Lung (tissue), 12 donors: Measurements from ENCODE around the gene IER3. TPM values are rescaled to one million over a fixed set of nuclear protein-coding genes. Genes with fewer than 3 reads are reported as not detected.

Experiments used
- ATAC-seq: fragments of 200-7000 bp; cut with Tn5 transposase; one replicate; pipeline ENCODE4 v1.9.1; 2020; ENCODE audit warnings: moderate number of reproducible peaks; ENCODE audit not compliant: insufficient read depth, low FRiP score
- DNase-seq, 3 donors: peaks; one replicate each; pipeline ENCODE4 v3.0.0-alpha.2; 2013 to 2017
- H3K27ac ChIP-seq, 2 donors: one replicate each; pipeline ENCODE4 v1.5.1; 2013; ENCODE audit warnings: mild to moderate bottlenecking in 2 of 2, moderate library complexity in 2 of 2, control low read depth in 1 of 2, inconsistent platforms in 1 of 2, low read depth in 1 of 2, low read length in 1 of 2
- H3K27me3 ChIP-seq, 3 donors: one replicate each; pipeline ENCODE4 v1.5.1; 2013; ENCODE audit warnings: low read length in 2 of 3; ENCODE audit not compliant: control insufficient read depth in 3 of 3, insufficient read depth in 3 of 3
- H3K36me3 ChIP-seq, 4 donors: one replicate each; pipeline ENCODE4 v1.5.1; 2013; ENCODE audit warnings: low read length in 4 of 4, mild to moderate bottlenecking in 1 of 4, moderate library complexity in 1 of 4; ENCODE audit not compliant: control insufficient read depth in 4 of 4, insufficient read depth in 4 of 4
- H3K4me1 ChIP-seq, 5 donors: one replicate each; pipeline ENCODE4 v1.5.1; 2013; ENCODE audit warnings: low read length in 5 of 5, mild to moderate bottlenecking in 2 of 5, moderate library complexity in 1 of 5; ENCODE audit not compliant: control insufficient read depth in 5 of 5, insufficient read depth in 5 of 5
- H3K4me3 ChIP-seq: one replicate; pipeline ENCODE4 v1.5.1; 2013; ENCODE audit warnings: mild to moderate bottlenecking, control low read depth, moderate library complexity
- H3K9ac ChIP-seq, 2 donors: one replicate each; pipeline ENCODE4 v1.5.1; 2013; ENCODE audit warnings: low read length in 2 of 2, control low read depth in 1 of 2; ENCODE audit not compliant: insufficient read depth in 1 of 2
- H3K9me3 ChIP-seq, 4 donors: one replicate each; pipeline ENCODE4 v1.5.1; 2013; ENCODE audit warnings: low read length in 3 of 4, mild to moderate bottlenecking in 1 of 4, moderate library complexity in 1 of 4; ENCODE audit not compliant: control insufficient read depth in 4 of 4, insufficient read depth in 3 of 4
- CTCF ChIP-seq: IDR thresholded peaks from 2 replicates; pipeline ENCODE4 v1.5.1; 2012; ENCODE audit warnings: mild to moderate bottlenecking; ENCODE audit errors: control extremely low read depth, extremely low read depth
- WGBS, 2 donors: extraction: QIAGEN DNeasy Blood & Tissue Kit; methylation state at CpG; one replicate each; pipeline ENCODE4 v1.1.7; 2013; 5-methylcytosine and 5-hydroxymethylcytosine counted together
- polyA plus RNA-seq, 2 donors: library from polyadenylated mRNA; stranded (reverse); fragments of 200-250 nt; gene quantifications; one replicate each; pipeline ENCODE4 v1.2.1, GENCODE V29; 2013
- total RNA-seq, 2 donors: library from RNA; depleted of rRNA in 1 of 2; stranded (reverse); fragments of >200 nt in 1 of 2; gene quantifications; one replicate each; pipeline ENCODE4 v1.2.1, GENCODE V29; 2014 to 2021
- donor health status: control.
- donor health status: control.
- donor health status: Bipolar disorder and iron deficiency.
- donor health status: healthy.
- donor health status: DM: yes; HTN: yes; CAD: no.

IER3 gene
- total and polyA plus RNA-seq, 4 donors, result 16.7 to 302 (median 67.6) TPM

- 85 to 88% methylated on average over 6 of the region's 6 CpGs for WGBS, 2 donors
These were observed 37.0 kb downstream of the IER3 start for GRCh38 chr6:30707281-30707850.

GRCh38 chr6:30705620-30706019, 38.7 kb downstream of the IER3 start:
- Histone ChIP-seq H3K4me3 (no peak overlapping the region), H3K9ac (no peak overlapping the region), H3K9me3 (no peaks in the 10 kb centered on the region), H3K4me1 (no peaks in the 10 kb centered on the region), H3K27me3 (no peaks in the 10 kb centered on the region), H3K36me3 (peaks cover 7 to 31% (median 22%) of the 10 kb centered on the region in 4 donors), H3K27ac (no peak overlapping the region)
- ATAC-seq (no peak), DNase-seq (no peak)
- TF ChIP-seq CTCF, result no peak
- 93 to 99% methylated on average over 4 of the region's 4 CpGs for WGBS, 2 donors

More at GRCh38 chr6:30707281-30707850, 37.0 kb downstream of the IER3 start:
- no peaks in the 10 kb centered on the region for H3K4me1 ChIP-seq
- H3K27ac ChIP-seq, result no peak overlapping the region
- H3K4me3 ChIP-seq, result no peak overlapping the region
- DNase-seq, result no peak
- ATAC-seq, result no peak
- H3K36me3 ChIP-seq, result peaks cover 16 to 45% (median 34%) of the 10 kb centered on the region in 4 donors
- no peak for TF ChIP-seq CTCF
- no peaks in the 10 kb centered on the region for H3K27me3 ChIP-seq
- no peaks in the 10 kb centered on the region for H3K9me3 ChIP-seq
- no peak overlapping the region for H3K9ac ChIP-seq

GRCh38 chr6:30703821-30704220, 40.5 kb downstream of the IER3 start:
- no peak for TF ChIP-seq CTCF
- 39 to 76% methylated on average over 4 of the region's 4 CpGs for WGBS, 2 donors
- H3K27me3 ChIP-seq, result no peaks in the 10 kb centered on the region
- H3K9me3 ChIP-seq, result no peaks in the 10 kb centered on the region
- ATAC-seq (no peak), DNase-seq (no peak)
- H3K9ac ChIP-seq, result no peak overlapping the region
- no peaks in the 10 kb centered on the region for H3K4me1 ChIP-seq
- no peak overlapping the region for H3K27ac ChIP-seq
- H3K4me3 ChIP-seq, result no peak overlapping the region
- H3K36me3 ChIP-seq, result peaks cover 6 to 34% (median 21%) of the 10 kb centered on the region in 4 donors

- 97 to 98% methylated on average over 10 of the region's 10 CpGs for WGBS, 2 donors
- Histone ChIP-seq H3K4me1 (no peaks in the 10 kb centered on the region), H3K9me3 (no peaks in the 10 kb centered on the region), H3K27me3 (no peaks in the 10 kb centered on the region), H3K4me3 (no peak overlapping the region), H3K36me3 (peaks cover 4 to 33% (median 21%) of the 10 kb centered on the region in 4 donors), H3K27ac (no peak overlapping the region), H3K9ac (no peak overlapping the region)
- DNase-seq (no peak), ATAC-seq (no peak)
- TF ChIP-seq CTCF, result no peak
These were observed 41.3 kb downstream of the IER3 start for GRCh38 chr6:30703011-30703410.
